Effector memory CD4-positive, alpha-beta T cell (primary cell): Measurements from ENCODE around the gene SLC17A2.
A peak's percentile ranks its signal among the peaks of the same experiment; 100 is the strongest.

Source experiments
- DNase-seq, 3 donors: peaks; one replicate each; pipeline ENCODE4 v3.0.0-alpha.2; 2020
- H3K27ac ChIP-seq: 2 replicates; pipeline ENCODE4 v1.7.0; 2013; ENCODE audit warnings: mild to moderate bottlenecking, low read length, moderate library complexity; ENCODE audit not compliant: insufficient read depth, poor library complexity, severe bottlenecking
- H3K27me3 ChIP-seq: replicated peaks from 2 replicates; pipeline ENCODE4 v1.7.0; 2013; ENCODE audit warnings: mild to moderate bottlenecking, low read length; ENCODE audit not compliant: insufficient read depth, control insufficient read depth, poor library complexity, severe bottlenecking
- H3K36me3 ChIP-seq: 2 replicates; pipeline ENCODE4 v1.7.0; 2013; ENCODE audit warnings: mild to moderate bottlenecking, low read length, moderate library complexity; ENCODE audit not compliant: control insufficient read depth, insufficient read depth
- H3K4me1 ChIP-seq: 2 replicates; pipeline ENCODE4 v1.7.0; 2013; ENCODE audit warnings: low read length, mild to moderate bottlenecking; ENCODE audit not compliant: control insufficient read depth, insufficient read depth, poor library complexity, severe bottlenecking
- H3K4me3 ChIP-seq: 2 replicates; pipeline ENCODE4 v1.7.0; 2013; ENCODE audit warnings: low read length, low read depth, mild to moderate bottlenecking; ENCODE audit not compliant: insufficient read depth, poor library complexity, severe bottlenecking
- H3K9me3 ChIP-seq: 2 replicates; pipeline ENCODE4 v1.7.0; 2013; ENCODE audit warnings: mild to moderate bottlenecking, low read length, moderate library complexity; ENCODE audit not compliant: control insufficient read depth

The SLC17A2 gene

GRCh38 chr6:25889877-25890853 lies 40.3 kb downstream of the SLC17A2 start:
- DNase-seq, result no peak
- Histone ChIP-seq H3K4me1 (no peaks in the 10 kb centered on the region), H3K4me3 (no peak overlapping the region), H3K27me3 (no peaks in the 10 kb centered on the region), H3K9me3 (no peaks in the 10 kb centered on the region), H3K36me3 (no peaks in the 10 kb centered on the region), H3K27ac (no peak overlapping the region)

DNA sequence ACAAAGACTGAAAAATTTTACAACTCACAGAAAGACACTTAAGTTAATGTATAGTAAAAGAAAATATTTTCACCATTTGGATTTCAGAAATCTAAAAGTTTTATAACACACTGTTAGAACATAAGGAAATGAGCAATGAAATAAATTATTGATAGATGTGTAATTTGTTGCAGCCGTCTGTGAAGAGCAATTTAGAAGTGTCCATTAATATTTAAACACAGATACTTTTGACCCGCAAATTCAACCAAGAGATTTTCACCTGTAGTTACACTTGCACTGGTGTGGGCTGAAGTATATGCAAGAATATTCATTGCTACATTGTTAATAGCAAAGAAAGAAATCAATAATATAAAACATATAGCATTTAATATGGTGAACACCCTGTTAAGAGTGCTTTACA lies 41.9 kb downstream of the SLC17A2 start:
- no peak for DNase-seq
- Histone ChIP-seq H3K4me1 (no peaks in the 10 kb centered on the region), H3K9me3 (no peaks in the 10 kb centered on the region), H3K27me3 (no peaks in the 10 kb centered on the region), H3K4me3 (no peak overlapping the region), H3K36me3 (no peaks in the 10 kb centered on the region), H3K27ac (no peak overlapping the region)

DNA sequence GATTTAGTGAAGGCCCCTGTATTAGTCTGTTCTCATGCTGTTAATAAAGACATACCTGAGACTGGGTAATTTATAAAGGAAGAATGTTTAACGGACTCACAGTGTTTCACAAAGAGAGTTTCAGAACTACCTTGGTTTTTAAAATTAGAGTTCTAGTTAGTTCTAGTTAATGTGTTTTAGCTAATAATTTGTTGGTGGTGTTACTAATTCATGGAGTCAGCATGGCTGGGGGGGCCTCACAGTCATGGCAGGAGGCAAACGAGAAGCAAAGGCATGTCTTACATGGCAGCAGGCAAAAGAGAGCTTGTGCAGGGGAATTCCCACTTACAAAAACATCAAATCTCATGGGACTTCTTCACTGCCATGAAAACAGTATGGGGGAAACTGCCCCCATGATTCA lies 44.4 kb downstream of the SLC17A2 start:
- no peak overlapping the region for H3K4me3 ChIP-seq
- H3K36me3 ChIP-seq, result no peaks in the 10 kb centered on the region
- H3K27ac ChIP-seq, result no peak overlapping the region
- H3K4me1 ChIP-seq, result no peaks in the 10 kb centered on the region
- DNase-seq, result no peak
- H3K9me3 ChIP-seq, result no peaks in the 10 kb centered on the region
- no peaks in the 10 kb centered on the region for H3K27me3 ChIP-seq

DNA sequence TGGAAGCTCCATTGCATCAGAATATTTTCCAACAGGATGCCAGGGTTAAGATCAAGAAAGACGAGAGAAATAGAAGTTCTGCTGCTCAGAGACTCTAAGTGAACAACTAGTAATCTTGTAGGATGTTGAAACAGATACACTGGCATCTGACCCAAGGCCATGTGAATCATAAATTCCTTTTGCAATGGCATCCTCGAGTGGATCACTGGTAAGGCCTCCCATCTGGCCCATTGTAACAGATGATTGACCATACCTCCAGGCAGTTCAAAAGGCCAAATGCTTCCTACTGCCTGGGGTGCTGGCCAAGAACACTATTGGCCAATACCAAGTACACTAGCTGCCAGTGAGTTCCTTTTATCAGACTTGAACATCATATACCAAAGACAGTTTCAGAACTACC lies 46.5 kb downstream of the SLC17A2 start:
- Histone ChIP-seq H3K27me3 (no peaks in the 10 kb centered on the region), H3K27ac (no peak overlapping the region), H3K9me3 (no peaks in the 10 kb centered on the region), H3K4me1 (no peaks in the 10 kb centered on the region), H3K36me3 (no peaks in the 10 kb centered on the region), H3K4me3 (no peak overlapping the region)
- DNase-seq, result no peak

- no peaks in the 10 kb centered on the region for H3K9me3 ChIP-seq
- no peaks in the 10 kb centered on the region for H3K36me3 ChIP-seq
- H3K4me1 ChIP-seq, result no peaks in the 10 kb centered on the region
- H3K27ac ChIP-seq, result no peak overlapping the region
- DNase-seq, result no peak
- H3K4me3 ChIP-seq, result no peak overlapping the region
- H3K27me3 ChIP-seq, result no peaks in the 10 kb centered on the region
Observed at GRCh38 chr6:25883536-25883935, 47.0 kb downstream of the SLC17A2 start.

DNA sequence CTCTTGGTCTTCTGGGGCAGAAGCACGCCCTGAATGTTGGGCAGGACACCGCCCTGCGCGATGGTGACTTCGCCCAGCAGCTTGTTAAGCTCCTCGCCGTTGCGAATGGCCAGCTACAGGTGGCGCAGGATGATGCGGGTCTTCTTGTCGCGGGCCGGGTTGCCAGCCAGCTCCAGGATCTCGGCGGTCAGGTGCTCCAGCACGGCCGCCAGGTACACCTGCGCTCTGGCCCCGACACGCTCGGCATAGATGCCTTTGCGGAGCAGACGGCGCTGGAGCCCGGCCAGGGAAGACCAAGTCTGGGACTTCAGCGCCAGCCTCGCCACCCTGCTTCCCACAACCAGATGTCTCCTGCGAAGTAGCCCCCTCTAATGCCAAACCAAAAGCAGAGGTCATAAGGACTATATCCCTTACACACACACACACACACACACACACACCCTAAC lies 48.4 kb downstream of the SLC17A2 start:
- peak overlapping the region; percentile 50 for H3K4me3 ChIP-seq
- H3K27ac ChIP-seq, result peak overlapping the region; percentile 24
- no peaks in the 10 kb centered on the region for H3K27me3 ChIP-seq
- peak in 2 of 3 donors; percentile 18 to 31 for DNase-seq
- no peaks in the 10 kb centered on the region for H3K36me3 ChIP-seq
- no peaks in the 10 kb centered on the region for H3K4me1 ChIP-seq
- no peaks in the 10 kb centered on the region for H3K9me3 ChIP-seq

DNA sequence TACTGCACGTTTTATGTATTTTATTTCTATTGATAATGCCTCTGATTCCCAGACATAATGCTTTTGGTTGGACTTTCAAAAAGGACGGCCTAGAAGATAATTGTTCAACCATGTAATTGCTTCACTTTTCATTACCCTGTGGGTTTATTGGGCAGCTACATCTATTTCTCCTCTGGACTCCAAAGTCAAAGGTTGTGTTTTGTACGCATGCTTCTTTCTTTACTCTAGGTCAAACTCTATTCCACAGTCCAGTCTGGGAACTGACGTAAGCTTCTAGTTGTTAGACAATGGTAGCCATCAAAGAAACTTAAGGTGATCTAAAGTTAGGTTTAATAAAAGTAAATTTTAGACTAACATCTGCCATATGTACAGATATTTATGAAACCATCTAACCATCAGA lies 49.9 kb downstream of the SLC17A2 start:
- H3K4me3 ChIP-seq, result no peak overlapping the region
- no peaks in the 10 kb centered on the region for H3K4me1 ChIP-seq
- no peaks in the 10 kb centered on the region for H3K9me3 ChIP-seq
- no peaks in the 10 kb centered on the region for H3K27me3 ChIP-seq
- no peak for DNase-seq
- no peak overlapping the region for H3K27ac ChIP-seq
- no peaks in the 10 kb centered on the region for H3K36me3 ChIP-seq

DNA sequence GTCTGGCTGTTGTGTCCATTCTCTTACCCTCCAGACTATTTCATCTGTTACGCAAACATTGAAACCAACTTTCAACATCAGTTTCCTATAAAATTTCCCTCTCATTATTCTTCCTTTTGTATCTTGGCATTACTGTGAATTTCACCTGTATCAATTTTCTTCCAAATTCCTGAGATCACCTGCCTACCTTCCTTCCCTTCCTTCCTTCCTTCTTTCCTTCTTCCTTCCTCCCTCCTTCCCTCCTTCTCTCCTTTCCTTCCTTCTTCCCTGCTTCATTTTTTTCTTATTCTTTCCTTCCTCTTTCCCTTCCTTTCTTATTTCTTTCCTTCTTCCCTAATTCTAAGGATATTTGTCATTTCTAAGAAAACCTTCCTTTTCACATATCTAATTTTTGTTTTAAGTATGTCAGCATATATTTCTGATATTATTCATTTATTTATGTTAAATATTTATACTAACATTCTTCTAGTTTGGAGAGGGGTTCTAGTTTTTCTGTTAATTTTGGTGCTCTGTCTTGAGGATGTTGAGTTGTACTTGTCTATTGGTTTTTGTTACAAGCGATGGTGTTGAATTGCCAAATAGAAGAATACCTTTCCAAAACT lies 51.7 kb downstream of the SLC17A2 start:
- H3K9me3 ChIP-seq, result no peaks in the 10 kb centered on the region
- no peak for DNase-seq
- H3K4me3 ChIP-seq, result no peak overlapping the region
- H3K4me1 ChIP-seq, result peaks cover 11% of the 10 kb centered on the region
- H3K36me3 ChIP-seq, result no peaks in the 10 kb centered on the region
- no peak overlapping the region for H3K27ac ChIP-seq
- no peaks in the 10 kb centered on the region for H3K27me3 ChIP-seq

DNA sequence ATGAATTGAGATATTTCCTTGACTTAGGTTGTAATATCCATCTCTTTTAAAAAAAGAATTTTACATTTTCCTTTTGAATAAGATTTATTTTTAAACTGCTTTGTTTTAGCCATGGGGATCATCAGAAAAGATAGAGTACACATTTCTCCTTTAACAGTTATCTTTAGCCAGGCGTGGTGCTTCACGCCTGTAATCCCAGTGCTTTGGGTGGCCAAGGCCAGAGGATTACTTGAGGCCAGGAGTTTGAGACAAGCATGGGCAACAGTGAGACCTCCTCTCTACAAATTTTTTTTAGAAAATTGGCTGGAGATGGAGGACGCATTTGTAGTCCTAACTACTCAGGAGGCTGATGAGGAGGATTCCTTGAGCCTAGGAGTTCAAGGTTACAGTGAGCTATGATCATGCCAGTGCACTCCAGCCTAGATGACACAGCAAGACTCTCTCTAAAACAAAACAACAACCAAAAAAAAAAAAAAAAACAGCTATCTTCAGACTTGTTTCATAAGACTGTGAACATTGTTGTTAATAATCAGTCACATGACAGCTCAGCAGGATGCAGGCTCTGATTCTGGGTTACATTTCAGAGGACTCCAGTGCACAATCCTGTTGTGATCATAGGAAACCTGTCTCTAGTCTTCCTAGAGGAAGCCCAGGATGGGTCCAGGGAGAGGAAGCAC lies 54.4 kb downstream of the SLC17A2 start:
- Histone ChIP-seq H3K36me3 (no peaks in the 10 kb centered on the region), H3K4me1 (peaks cover 24% of the 10 kb centered on the region), H3K4me3 (no peak overlapping the region), H3K27ac (no peak overlapping the region), H3K9me3 (no peaks in the 10 kb centered on the region), H3K27me3 (no peaks in the 10 kb centered on the region)
- no peak for DNase-seq

DNA sequence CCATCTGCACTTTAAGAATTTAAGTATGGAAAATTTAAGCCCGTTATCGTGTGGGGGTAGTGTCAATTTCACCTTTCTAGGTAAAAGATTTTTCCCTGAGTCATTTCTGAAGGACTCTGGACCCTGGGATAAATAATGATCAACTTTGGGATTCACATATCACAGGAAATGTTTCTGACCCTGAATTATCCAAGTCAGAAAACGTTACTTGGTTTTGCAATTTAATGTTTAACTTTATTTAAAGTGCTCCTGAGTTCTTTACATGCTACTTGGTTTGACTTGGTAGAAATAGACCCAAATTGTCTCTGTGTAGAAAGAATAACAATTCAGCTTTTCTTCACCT lies 55.0 kb downstream of the SLC17A2 start:
- Histone ChIP-seq H3K4me1 (peaks cover 24% of the 10 kb centered on the region), H3K9me3 (no peaks in the 10 kb centered on the region), H3K27me3 (no peaks in the 10 kb centered on the region), H3K36me3 (no peaks in the 10 kb centered on the region), H3K4me3 (no peak overlapping the region), H3K27ac (no peak overlapping the region)
- DNase-seq, result no peak
